HEK293 (cell line): ENCODE data around the gene GALNT13.

ENCODE experiments used
- CTCF ChIA-PET: fragments of 350-600 bp; formaldehyde crosslinking; extraction: SDS; loops from one replicate; lab custom pipeline; 2021; ENCODE audit warnings: antibody characterized with exemption; lab: Yijun Ruan, JAX
- POLR2A ChIA-PET: fragments of 300-600 bp; formaldehyde crosslinking; extraction: SDS; loops from one replicate; lab custom pipeline; 2020; ENCODE audit warnings: antibody characterized with exemption, inconsistent platforms; lab: Yijun Ruan, JAX
- H3K27ac ChIP-seq: fragments of 200-500 bp; sonication (Bioruptor generic); 2 replicates; pipeline ENCODE4 v1.5.1; 2014; ENCODE audit warnings: low read depth, low read length, control low read depth, inconsistent platforms; ENCODE audit errors: extremely low read depth
- H3K36me3 ChIP-seq, 2 experiments: fragments of 200-500 bp in 1 of 2; sonication (Bioruptor generic) in 1 of 2; 1 replicate in 1 of 2; 2 replicates in 1 of 2; pipeline ENCODE4 v1.5.1; 2014 to 2017; ENCODE audit warnings: inconsistent platforms in 2 of 2, low read length in 2 of 2; ENCODE audit not compliant: control insufficient read depth in 2 of 2, insufficient read depth in 1 of 2
- H3K4me1 ChIP-seq: fragments of 200-500 bp; sonication (Bioruptor generic); 2 replicates; pipeline ENCODE4 v1.5.1; 2014; ENCODE audit warnings: mild to moderate bottlenecking, low read length, inconsistent platforms; ENCODE audit not compliant: control insufficient read depth, insufficient read depth
- H3K4me3 ChIP-seq: 2 replicates; pipeline ENCODE4 v1.5.1; 2011; ENCODE audit warnings: low read depth, mild to moderate bottlenecking, control low read depth, low read length, moderate library complexity
- H3K9me3 ChIP-seq: fragments of 200-500 bp; sonication (Bioruptor generic); 2 replicates; pipeline ENCODE4 v1.5.1; 2014; ENCODE audit warnings: low read depth, low read length, inconsistent platforms; ENCODE audit not compliant: control insufficient read depth, insufficient read depth
- BCL11A ChIP-seq: fragments of 450-650 bp; formaldehyde crosslinking; IDR thresholded peaks from 2 replicates; pipeline ENCODE4 v1.5.1; 2016; ENCODE audit warnings: low read depth, missing biosample characterization, missing genetic modification characterization
- GLI4 ChIP-seq: fragments of 450-650 bp; formaldehyde crosslinking; IDR thresholded peaks from 2 replicates; pipeline ENCODE4 v1.5.1; 2016; ENCODE audit warnings: missing biosample characterization, missing genetic modification characterization
- OVOL3 ChIP-seq: fragments of 450-650 bp; formaldehyde crosslinking; IDR thresholded peaks from 2 replicates; pipeline ENCODE4 v1.5.1; 2016; ENCODE audit warnings: missing biosample characterization, missing genetic modification characterization
- SP2 ChIP-seq: fragments of 450-650 bp; formaldehyde crosslinking; IDR thresholded peaks from 2 replicates; pipeline ENCODE4 v1.5.1; 2016; ENCODE audit warnings: missing biosample characterization, missing genetic modification characterization
- SP7 ChIP-seq: fragments of 450-650 bp; formaldehyde crosslinking; IDR thresholded peaks from 2 replicates; pipeline ENCODE4 v1.5.1; 2016; ENCODE audit warnings: missing biosample characterization, missing genetic modification characterization
- YY2 ChIP-seq: fragments of 450-650 bp; formaldehyde crosslinking; IDR thresholded peaks from 2 replicates; pipeline ENCODE4 v1.5.1; 2016; ENCODE audit warnings: missing biosample characterization, missing genetic modification characterization
- ZBTB48 ChIP-seq: fragments of 450-650 bp; formaldehyde crosslinking; IDR thresholded peaks from 2 replicates; pipeline ENCODE4 v1.5.1; 2016; ENCODE audit warnings: missing biosample characterization, missing genetic modification characterization
- ZNF133 ChIP-seq: fragments of 450-650 bp; formaldehyde crosslinking; IDR thresholded peaks from 2 replicates; pipeline ENCODE4 v1.5.1; 2016; ENCODE audit warnings: missing biosample characterization, missing genetic modification characterization
- ZNF24 ChIP-seq: fragments of 450-650 bp; formaldehyde crosslinking; IDR thresholded peaks from 2 replicates; pipeline ENCODE4 v1.5.1; 2016; ENCODE audit warnings: missing biosample characterization, missing genetic modification characterization
- ZNF510 ChIP-seq: fragments of 450-650 bp; formaldehyde crosslinking; IDR thresholded peaks from 2 replicates; pipeline ENCODE4 v1.5.1; 2018; ENCODE audit warnings: mild to moderate bottlenecking, missing genetic modification characterization, missing biosample characterization; ENCODE audit not compliant: insufficient replicate concordance
- ZNF549 ChIP-seq: fragments of 450-650 bp; IDR thresholded peaks from 2 replicates; pipeline ENCODE4 v1.5.1; 2018; ENCODE audit warnings: missing biosample characterization, missing genetic modification characterization, mild to moderate bottlenecking, inconsistent platforms, moderate library complexity
- ZNF585B ChIP-seq: fragments of 450-650 bp; formaldehyde crosslinking; IDR thresholded peaks from 2 replicates; pipeline ENCODE4 v1.5.1; 2016; ENCODE audit warnings: missing biosample characterization, missing genetic modification characterization
- ZNF677 ChIP-seq: fragments of 450-650 bp; IDR thresholded peaks from 2 replicates; pipeline ENCODE4 v1.5.0; 2018; ENCODE audit warnings: missing biosample characterization, mild to moderate bottlenecking, missing genetic modification characterization, moderate library complexity
- ZNF747 ChIP-seq: fragments of 450-650 bp; formaldehyde crosslinking; IDR thresholded peaks from 2 replicates; pipeline ENCODE4 v1.5.1; 2016; ENCODE audit warnings: missing biosample characterization, missing genetic modification characterization
- ZNF768 ChIP-seq: fragments of 450-650 bp; formaldehyde crosslinking; IDR thresholded peaks from 2 replicates; pipeline ENCODE4 v1.5.1; 2018; ENCODE audit warnings: missing biosample characterization, mild to moderate bottlenecking, missing genetic modification characterization
- ZNF843 ChIP-seq: fragments of 450-650 bp; formaldehyde crosslinking; IDR thresholded peaks from 2 replicates; pipeline ENCODE4 v1.5.1; 2016; ENCODE audit warnings: missing biosample characterization, missing genetic modification characterization
- TF ChIP-seq, protein P1 (sequence below): fragments of 450-650 bp; formaldehyde crosslinking; IDR thresholded peaks from 2 replicates; pipeline ENCODE4 v1.5.1; 2016; ENCODE audit warnings: missing biosample characterization, missing genetic modification characterization
- TF ChIP-seq, protein P2 (sequence below): fragments of 450-650 bp; formaldehyde crosslinking; IDR thresholded peaks from 2 replicates; pipeline ENCODE4 v1.5.1; 2016; ENCODE audit warnings: missing biosample characterization, missing genetic modification characterization
- TF ChIP-seq, protein P3 (sequence below): fragments of 450-650 bp; formaldehyde crosslinking; IDR thresholded peaks from 2 replicates; pipeline ENCODE4 v1.5.1; 2016; ENCODE audit warnings: missing biosample characterization, missing genetic modification characterization
- TF ChIP-seq, protein P4 (sequence below): fragments of 450-650 bp; formaldehyde crosslinking; IDR thresholded peaks from 2 replicates; pipeline ENCODE4 v1.5.1; 2017; ENCODE audit warnings: missing biosample characterization, missing genetic modification characterization

GALNT13 gene

DNA sequence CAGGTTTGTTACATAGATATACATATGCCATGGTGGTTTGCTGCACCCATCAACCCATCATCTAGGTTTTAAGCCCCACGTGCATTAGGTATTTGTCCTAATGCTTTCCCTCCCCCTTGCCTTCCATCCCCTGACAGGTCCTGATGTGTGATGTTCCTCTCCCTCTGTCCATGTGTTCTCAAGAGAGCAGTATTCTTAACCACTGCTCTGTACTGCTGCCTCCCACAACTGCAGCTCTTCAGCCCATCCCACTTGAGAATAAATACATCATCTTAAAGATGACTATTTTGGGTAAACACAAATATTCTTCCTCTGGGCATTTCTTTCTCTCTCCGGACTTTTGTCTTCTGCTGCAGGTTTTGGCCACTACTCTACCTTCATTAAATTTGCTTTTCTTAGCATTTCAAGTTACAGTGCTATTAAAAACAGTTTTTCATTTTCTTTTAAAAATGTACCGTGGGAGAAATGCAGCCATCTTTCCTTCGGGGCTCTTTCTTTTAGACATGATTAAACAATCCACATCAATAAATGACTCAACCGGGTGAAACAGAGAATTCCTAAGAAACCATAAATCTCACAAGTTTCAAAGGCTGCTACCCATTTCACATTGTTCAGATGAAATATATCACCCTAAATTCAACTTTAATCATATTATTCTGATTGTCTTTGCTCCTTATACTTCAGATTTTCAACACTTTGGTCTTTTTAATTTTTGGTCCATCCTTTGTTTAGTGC is 323.4 kb downstream of the GALNT13 start:
- ChIA-PET CTCF (interaction anchor here (0.6 kb wide), 1 partner anchor 15 kb away, joined by 3 read pairs; no protein-coding TSS in a partner anchor), POLR2A (no interaction called here)
- TF ChIP-seq GLI4 (tag by site-specific recombination) (no peak), YY2 (tag by site-specific recombination) (no peak), ZNF843 (tag by site-specific recombination) (no peak), SP2 (tag by site-specific recombination) (no peak), ZNF549 (no peak), ZNF585B (tag by site-specific recombination) (no peak), ZNF768 (no peak), BCL11A (tag by site-specific recombination) (no peak), ZBTB48 (tag by site-specific recombination) (no peak), OVOL3 (tag by site-specific recombination) (no peak), ZNF133 (tag by site-specific recombination) (no peak), ZNF510 (tag by site-specific recombination) (no peak), ZNF24 (tag by site-specific recombination) (no peak), ZNF747 (tag by site-specific recombination) (no peak), ZNF677 (tag by site-specific recombination) (no peak), SP7 (tag by site-specific recombination) (no peak)
- TF ChIP-seq, protein P1, sequence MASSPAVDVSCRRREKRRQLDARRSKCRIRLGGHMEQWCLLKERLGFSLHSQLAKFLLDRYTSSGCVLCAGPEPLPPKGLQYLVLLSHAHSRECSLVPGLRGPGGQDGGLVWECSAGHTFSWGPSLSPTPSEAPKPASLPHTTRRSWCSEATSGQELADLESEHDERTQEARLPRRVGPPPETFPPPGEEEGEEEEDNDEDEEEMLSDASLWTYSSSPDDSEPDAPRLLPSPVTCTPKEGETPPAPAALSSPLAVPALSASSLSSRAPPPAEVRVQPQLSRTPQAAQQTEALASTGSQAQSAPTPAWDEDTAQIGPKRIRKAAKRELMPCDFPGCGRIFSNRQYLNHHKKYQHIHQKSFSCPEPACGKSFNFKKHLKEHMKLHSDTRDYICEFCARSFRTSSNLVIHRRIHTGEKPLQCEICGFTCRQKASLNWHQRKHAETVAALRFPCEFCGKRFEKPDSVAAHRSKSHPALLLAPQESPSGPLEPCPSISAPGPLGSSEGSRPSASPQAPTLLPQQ (tag by site-specific recombination) = no peak
- TF ChIP-seq, protein P2, sequence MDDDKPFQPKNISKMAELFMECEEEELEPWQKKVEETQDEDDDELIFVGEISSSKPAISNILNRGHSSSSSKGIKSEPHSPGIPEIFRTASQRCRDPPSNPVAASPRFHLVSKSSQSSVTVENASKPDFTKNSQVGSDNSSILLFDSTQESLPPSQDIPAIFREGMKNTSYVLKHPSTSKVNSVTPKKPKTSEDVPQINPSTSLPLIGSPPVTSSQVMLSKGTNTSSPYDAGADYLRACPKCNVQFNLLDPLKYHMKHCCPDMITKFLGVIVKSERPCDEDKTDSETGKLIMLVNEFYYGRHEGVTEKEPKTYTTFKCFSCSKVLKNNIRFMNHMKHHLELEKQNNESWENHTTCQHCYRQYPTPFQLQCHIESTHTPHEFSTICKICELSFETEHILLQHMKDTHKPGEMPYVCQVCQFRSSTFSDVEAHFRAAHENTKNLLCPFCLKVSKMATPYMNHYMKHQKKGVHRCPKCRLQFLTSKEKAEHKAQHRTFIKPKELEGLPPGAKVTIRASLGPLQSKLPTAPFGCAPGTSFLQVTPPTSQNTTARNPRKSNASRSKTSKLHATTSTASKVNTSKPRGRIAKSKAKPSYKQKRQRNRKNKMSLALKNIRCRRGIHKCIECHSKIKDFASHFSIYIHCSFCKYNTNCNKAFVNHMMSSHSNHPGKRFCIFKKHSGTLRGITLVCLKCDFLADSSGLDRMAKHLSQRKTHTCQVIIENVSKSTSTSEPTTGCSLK (tag by site-specific recombination) = no peak
- TF ChIP-seq, protein P3, sequence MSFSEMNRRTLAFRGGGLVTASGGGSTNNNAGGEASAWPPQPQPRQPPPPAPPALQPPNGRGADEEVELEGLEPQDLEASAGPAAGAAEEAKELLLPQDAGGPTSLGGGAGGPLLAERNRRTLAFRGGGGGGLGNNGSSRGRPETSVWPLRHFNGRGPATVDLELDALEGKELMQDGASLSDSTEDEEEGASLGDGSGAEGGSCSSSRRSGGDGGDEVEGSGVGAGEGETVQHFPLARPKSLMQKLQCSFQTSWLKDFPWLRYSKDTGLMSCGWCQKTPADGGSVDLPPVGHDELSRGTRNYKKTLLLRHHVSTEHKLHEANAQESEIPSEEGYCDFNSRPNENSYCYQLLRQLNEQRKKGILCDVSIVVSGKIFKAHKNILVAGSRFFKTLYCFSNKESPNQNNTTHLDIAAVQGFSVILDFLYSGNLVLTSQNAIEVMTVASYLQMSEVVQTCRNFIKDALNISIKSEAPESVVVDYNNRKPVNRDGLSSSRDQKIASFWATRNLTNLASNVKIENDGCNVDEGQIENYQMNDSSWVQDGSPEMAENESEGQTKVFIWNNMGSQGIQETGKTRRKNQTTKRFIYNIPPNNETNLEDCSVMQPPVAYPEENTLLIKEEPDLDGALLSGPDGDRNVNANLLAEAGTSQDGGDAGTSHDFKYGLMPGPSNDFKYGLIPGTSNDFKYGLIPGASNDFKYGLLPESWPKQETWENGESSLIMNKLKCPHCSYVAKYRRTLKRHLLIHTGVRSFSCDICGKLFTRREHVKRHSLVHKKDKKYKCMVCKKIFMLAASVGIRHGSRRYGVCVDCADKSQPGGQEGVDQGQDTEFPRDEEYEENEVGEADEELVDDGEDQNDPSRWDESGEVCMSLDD (tag by site-specific recombination) = no peak
- TF ChIP-seq, protein P4, sequence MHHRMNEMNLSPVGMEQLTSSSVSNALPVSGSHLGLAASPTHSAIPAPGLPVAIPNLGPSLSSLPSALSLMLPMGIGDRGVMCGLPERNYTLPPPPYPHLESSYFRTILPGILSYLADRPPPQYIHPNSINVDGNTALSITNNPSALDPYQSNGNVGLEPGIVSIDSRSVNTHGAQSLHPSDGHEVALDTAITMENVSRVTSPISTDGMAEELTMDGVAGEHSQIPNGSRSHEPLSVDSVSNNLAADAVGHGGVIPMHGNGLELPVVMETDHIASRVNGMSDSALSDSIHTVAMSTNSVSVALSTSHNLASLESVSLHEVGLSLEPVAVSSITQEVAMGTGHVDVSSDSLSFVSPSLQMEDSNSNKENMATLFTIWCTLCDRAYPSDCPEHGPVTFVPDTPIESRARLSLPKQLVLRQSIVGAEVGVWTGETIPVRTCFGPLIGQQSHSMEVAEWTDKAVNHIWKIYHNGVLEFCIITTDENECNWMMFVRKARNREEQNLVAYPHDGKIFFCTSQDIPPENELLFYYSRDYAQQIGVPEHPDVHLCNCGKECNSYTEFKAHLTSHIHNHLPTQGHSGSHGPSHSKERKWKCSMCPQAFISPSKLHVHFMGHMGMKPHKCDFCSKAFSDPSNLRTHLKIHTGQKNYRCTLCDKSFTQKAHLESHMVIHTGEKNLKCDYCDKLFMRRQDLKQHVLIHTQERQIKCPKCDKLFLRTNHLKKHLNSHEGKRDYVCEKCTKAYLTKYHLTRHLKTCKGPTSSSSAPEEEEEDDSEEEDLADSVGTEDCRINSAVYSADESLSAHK (tag by site-specific recombination) = no peak
- TF ChIP-seq, all 188 proteins: peak for 0
- H3K27ac ChIP-seq = no peak overlapping the region
- H3K4me3 ChIP-seq = no peak overlapping the region
- H3K9me3 ChIP-seq = no peaks in the 10 kb centered on the region
- no peaks in the 10 kb centered on the region for H3K4me1 ChIP-seq
- H3K36me3 ChIP-seq = no peaks in the 10 kb centered on the region
